M059J (cell line): Measurements from ENCODE around the gene SSR1. TPM values are rescaled to one million over a fixed set of nuclear protein-coding genes. Genes with fewer than 3 reads are reported as not detected.

Experiments
- total RNA-seq: library from RNA; depleted of rRNA; stranded (reverse); fragments of >200 nt; shearing (Covaris generic); gene quantifications from 2 replicates; pipeline ENCODE4 v1.2.3, GENCODE V29; 2014; rRNA removed

SSR1 gene
- total RNA-seq, 1 experiment from 2014 or later = 284 TPM

Other genes with a start within 250 kb of the SSR1 start
- 8.5 and 16.2 TPM in 2 replicates for gene RREB1, start 205.2 kb downstream of the SSR1 start, total RNA-seq
- gene CAGE1, start 76.5 kb upstream of the SSR1 start, total RNA-seq = 0.02 TPM in 1 of 2 replicates, not detected in the other
- gene RIOK1, start 76.6 kb upstream of the SSR1 start, total RNA-seq = 6.2 and 15.6 TPM in 2 replicates
- 24.3 and 45.1 TPM in 2 replicates for gene DSP, start 228.5 kb upstream of the SSR1 start, total RNA-seq